GM12874 (cell line): ENCODE data around the gene DPF3.

ENCODE experiments used
- CTCF ChIP-seq: IDR thresholded peaks from 2 replicates; pipeline ENCODE4 v1.5.1; 2011; ENCODE audit warnings: low read depth, mild to moderate bottlenecking, control low read depth, low read length, moderate library complexity; ENCODE audit not compliant: insufficient read depth

Gene DPF3

GRCh38 chr14:72677664-72678063 is 216.2 kb downstream of the DPF3 start:
- TF ChIP-seq CTCF: no peak

- no peak for TF ChIP-seq CTCF
Observed at GRCh38 chr14:72675126-72675525, 218.8 kb downstream of the DPF3 start.

- no peak for TF ChIP-seq CTCF
Observed at GRCh38 chr14:72673179-72673578, 220.7 kb downstream of the DPF3 start.

GRCh38 chr14:72666610-72667009 is 227.3 kb downstream of the DPF3 start:
- no peak for TF ChIP-seq CTCF

- no peak for TF ChIP-seq CTCF
Observed at GRCh38 chr14:72665259-72665658, 228.6 kb downstream of the DPF3 start.

- TF ChIP-seq CTCF: no peak
Observed at GRCh38 chr14:72664651-72665050, 229.2 kb downstream of the DPF3 start.

GRCh38 chr14:72663956-72664650 is 229.8 kb downstream of the DPF3 start:
- TF ChIP-seq CTCF: no peak
